Prostate gland (tissue), 2 donors: ENCODE results near the gene RECK.

Source experiments
- CTCF ChIP-seq, 4 experiments: fragments of 200-600 bp in 2 of 4; fragments of 450-650 bp in 2 of 4; sonication (generic) in 2 of 4; IDR thresholded peaks; 1 replicate in 3 of 4; 2 replicates in 1 of 4; pipeline ENCODE4 v1.5.1; 2016 to 2019; ENCODE audit warnings: antibody characterized with exemption in 4 of 4, mild to moderate bottlenecking in 2 of 4, moderate library complexity in 2 of 4
- POLR2A ChIP-seq: fragments of 450-650 bp; IDR thresholded peaks from one replicate; pipeline ENCODE4 v1.6.1; 2016; ENCODE audit warnings: antibody characterized with exemption, mild to moderate bottlenecking
- POLR2AphosphoS5 ChIP-seq: sonication (generic); formaldehyde crosslinking; IDR thresholded peaks from one replicate; pipeline ENCODE4 v1.6.1; 2017; ENCODE audit warnings: antibody characterized with exemption

- TF ChIP-seq CTCF (IDR thresholded peaks at IDR 0.05) = no peak
- TF ChIP-seq POLR2A = no peak
- no peak for TF ChIP-seq POLR2AphosphoS5
These were observed 91.0 kb downstream of the RECK start for GRCh38 chr9:36127652-36128244.
